GM19452 (cell line): ENCODE results near the gene SLC7A6.
A peak's percentile ranks its signal among the peaks of the same experiment; 100 is the strongest.

Experiments
- ATAC-seq: cut with Tn5 transposase; IDR thresholded peaks from one replicate; pipeline ENCODE4 v1.9.1; 2021; ENCODE audit not compliant: unreplicated experiment

SLC7A6 gene

GRCh38 chr16:68253721-68254120, 10.6 kb upstream of the SLC7A6 start:
- ATAC-seq = no peak

GRCh38 chr16:68255712-68256111, 8.6 kb upstream of the SLC7A6 start:
- no peak for ATAC-seq

- no peak for ATAC-seq
Observed at GRCh38 chr16:68257251-68257905, 6.9 kb upstream of the SLC7A6 start.

GRCh38 chr16:68257906-68258800, 6.2 kb upstream of the SLC7A6 start:
- ATAC-seq = no peak

GRCh38 chr16:68259007-68259825, 5.1 kb upstream of the SLC7A6 start:
- no peak for ATAC-seq

GRCh38 chr16:68263559-68264127, 683 bp upstream of the SLC7A6 start:
- ATAC-seq = peak; percentile 4

GRCh38 chr16:68265078-68265920, 973 bp downstream of the SLC7A6 start:
- peak; percentile 5 for ATAC-seq

GRCh38 chr16:68267612-68268405, 3.5 kb downstream of the SLC7A6 start:
- no peak for ATAC-seq

- ATAC-seq = no peak
Observed at GRCh38 chr16:68269793-68270192, 5.5 kb downstream of the SLC7A6 start.

GRCh38 chr16:68270353-68270752, 6.0 kb downstream of the SLC7A6 start:
- ATAC-seq = no peak

- no peak for ATAC-seq
Observed at GRCh38 chr16:68272507-68273209, 8.3 kb downstream of the SLC7A6 start.

- ATAC-seq = no peak
Observed at GRCh38 chr16:68273459-68273858, 9.1 kb downstream of the SLC7A6 start.

- no peak for ATAC-seq
Observed at GRCh38 chr16:68273896-68274295, 9.6 kb downstream of the SLC7A6 start.

- no peak for ATAC-seq
Observed at GRCh38 chr16:68274441-68274840, 10.1 kb downstream of the SLC7A6 start.

GRCh38 chr16:68275611-68276191, 11.4 kb downstream of the SLC7A6 start:
- ATAC-seq = peak; percentile 59

GRCh38 chr16:68276223-68276622, 11.9 kb downstream of the SLC7A6 start:
- ATAC-seq = no peak

- no peak for ATAC-seq
Observed at GRCh38 chr16:68279726-68280558, 15.6 kb downstream of the SLC7A6 start.
